Prostate gland (tissue), 2 donors: ENCODE results near the gene TMF1. TPM values are rescaled to one million over a fixed set of nuclear protein-coding genes. Genes with fewer than 3 reads are reported as not detected.

Experiments used
- DNase-seq: peaks from one replicate; pipeline ENCODE4 v3.0.0-alpha.2; 2019; ENCODE audit warnings: low spot score
- H3K27ac ChIP-seq, 2 donors: fragments of 200-600 bp; sonication (generic); 2 replicates each; pipeline ENCODE4 v1.5.1; 2017 to 2019
- H3K27me3 ChIP-seq: fragments of 200-600 bp; sonication (generic); replicated peaks from 2 replicates; pipeline ENCODE4 v1.5.1; 2019; ENCODE audit not compliant: insufficient read depth
- H3K36me3 ChIP-seq, 2 donors: fragments of 200-600 bp; sonication (generic); 1 replicate in 1 of 2; 2 replicates in 1 of 2; pipeline versions ENCODE4 v1.5.1 to v1.8.1; 2017 to 2019
- H3K4me1 ChIP-seq: fragments of 200-600 bp; sonication (generic); replicated peaks from 2 replicates; pipeline ENCODE4 v1.5.1; 2019
- H3K4me3 ChIP-seq, 2 donors: fragments of 200-600 bp; sonication (generic); 2 replicates each; pipeline ENCODE4 v1.5.1; 2017 to 2019
- H3K9me3 ChIP-seq: fragments of 200-600 bp; sonication (generic); 2 replicates; pipeline ENCODE4 v1.5.1; 2017
- CTCF ChIP-seq, 4 experiments: fragments of 200-600 bp in 2 of 4; fragments of 450-650 bp in 2 of 4; sonication (generic) in 2 of 4; IDR thresholded peaks; 1 replicate in 3 of 4; 2 replicates in 1 of 4; pipeline ENCODE4 v1.5.1; 2016 to 2019; ENCODE audit warnings: antibody characterized with exemption in 4 of 4, mild to moderate bottlenecking in 2 of 4, moderate library complexity in 2 of 4
- POLR2A ChIP-seq: fragments of 450-650 bp; IDR thresholded peaks from one replicate; pipeline ENCODE4 v1.6.1; 2016; ENCODE audit warnings: antibody characterized with exemption, mild to moderate bottlenecking
- POLR2AphosphoS5 ChIP-seq: sonication (generic); formaldehyde crosslinking; IDR thresholded peaks from one replicate; pipeline ENCODE4 v1.6.1; 2017; ENCODE audit warnings: antibody characterized with exemption
- WGBS: methylation state at CpG from one replicate; pipeline ENCODE4 v1.1.5; 2018; 5-methylcytosine and 5-hydroxymethylcytosine counted together
- intact Hi-C: fragments of 100-400 bp; cut with DNase I; formaldehyde crosslinking; loops from one replicate; pipeline ENCODE4 v1.14.2; 2022
- total RNA-seq, 2 donors: library from RNA; depleted of rRNA; stranded (reverse); fragments of >200 nt; gene quantifications; one replicate each; pipeline ENCODE4 v1.1.0, GENCODE V29; 2016

TMF1 gene
- total RNA-seq, 2 donors from 2014 or later, result 24.9 to 29.1 TPM

- peak overlapping the region; percentile 71 to 88 for H3K4me3 ChIP-seq
- H3K27me3 ChIP-seq, result no peaks in the 10 kb centered on the region
- H3K9me3 ChIP-seq, result no peaks in the 10 kb centered on the region
- TF ChIP-seq POLR2AphosphoS5 (no peak), CTCF (IDR thresholded peaks at IDR 0.05) (no peak), POLR2A (no peak)
- peak; percentile 22 for DNase-seq
- intact Hi-C loops, result no loop called here
- H3K27ac ChIP-seq, result peak overlapping the region; percentile 92
- under 1% methylated on average over 26 of the region's 26 CpGs for WGBS
- H3K4me1 ChIP-seq, result peaks cover 16% of the 10 kb centered on the region
- H3K36me3 ChIP-seq, result no peaks in the 10 kb centered on the region
Measured at GRCh38 chr3:69085168-69085832, 33.2 kb upstream of the TMF1 start.

GRCh38 chr3:69084326-69085167 lies 32.4 kb upstream of the TMF1 start, which contains the start of gene ARL6IP5:
TSS of gene ARL6IP5 (plus strand) at chr3:69084937. CDS start at chr3:69085048, 111 bp downstream.
- no peaks in the 10 kb centered on the region for H3K27me3 ChIP-seq
- no peaks in the 10 kb centered on the region for H3K36me3 ChIP-seq
- H3K27ac ChIP-seq, result peak within 1 kb of the TSS; percentile 92
- peak; percentile 90 for TF ChIP-seq POLR2AphosphoS5
- TF ChIP-seq POLR2A, result peak; percentile 70
- TF ChIP-seq CTCF (IDR thresholded peaks at IDR 0.05), result no peak
- H3K4me1 ChIP-seq, result peaks cover 16% of the 10 kb centered on the region
- DNase-seq, result peak; percentile 94
- H3K9me3 ChIP-seq, result no peaks in the 10 kb centered on the region
- WGBS, result 2% methylated on average over 29 of the region's 32 CpGs
- peak within 1 kb of the TSS; percentile 71 to 88 for H3K4me3 ChIP-seq
- intact Hi-C loops, result no loop called here

GRCh38 chr3:69082805-69083204 lies 30.7 kb upstream of the TMF1 start:
- H3K27me3 ChIP-seq, result no peaks in the 10 kb centered on the region
- intact Hi-C loops, result no loop called here
- no peaks in the 10 kb centered on the region for H3K9me3 ChIP-seq
- no peaks in the 10 kb centered on the region for H3K36me3 ChIP-seq
- TF ChIP-seq CTCF (IDR thresholded peaks at IDR 0.05) (no peak), POLR2A (no peak), POLR2AphosphoS5 (no peak)
- H3K27ac ChIP-seq, result no peak overlapping the region
- H3K4me3 ChIP-seq, result no peak overlapping the region
- H3K4me1 ChIP-seq, result peaks cover 13% of the 10 kb centered on the region
- no peak for DNase-seq

GRCh38 chr3:69082361-69082760 lies 30.2 kb upstream of the TMF1 start:
- 71% methylated on average over 2 of the region's 2 CpGs for WGBS
- Histone ChIP-seq H3K27ac (no peak overlapping the region), H3K4me1 (peaks cover 8% of the 10 kb centered on the region), H3K4me3 (no peak overlapping the region), H3K36me3 (no peaks in the 10 kb centered on the region), H3K27me3 (no peaks in the 10 kb centered on the region), H3K9me3 (no peaks in the 10 kb centered on the region)
- no peak for TF ChIP-seq CTCF (IDR thresholded peaks at IDR 0.05)
- no peak for TF ChIP-seq POLR2AphosphoS5
- no peak for TF ChIP-seq POLR2A
- intact Hi-C loops, result no loop called here
- no peak for DNase-seq
